Type B pancreatic cell (in vitro differentiated cells): ENCODE measurements around the gene CARD11. TPM values are rescaled to one million over a fixed set of nuclear protein-coding genes. Genes with fewer than 3 reads are reported as not detected.

Experiments used
- DNase-seq: peaks from one replicate; pipeline ENCODE4 v3.0.0; 2021; ENCODE audit warnings: mixed read lengths; ENCODE audit not compliant: unreplicated experiment; ENCODE audit errors: extremely low spot score
- H3K27ac Mint-ChIP-seq: 2 replicates; pipeline ENCODE4 v1.8.0; 2021; ENCODE audit warnings: mild to moderate bottlenecking, mixed read lengths
- H3K27me3 Mint-ChIP-seq: 2 replicates; pipeline ENCODE4 v1.8.0; 2021; ENCODE audit warnings: mixed read lengths
- H3K36me3 Mint-ChIP-seq: 2 replicates; pipeline ENCODE4 v1.8.0; 2021; ENCODE audit warnings: mixed read lengths
- H3K4me1 Mint-ChIP-seq: one replicate; pipeline ENCODE4 v1.8.0; 2021; ENCODE audit warnings: mixed read lengths; ENCODE audit not compliant: unreplicated experiment
- H3K4me3 Mint-ChIP-seq: 2 replicates; pipeline ENCODE4 v1.8.0; 2021; ENCODE audit warnings: mild to moderate bottlenecking, mixed read lengths
- H3K9me3 Mint-ChIP-seq: 2 replicates; pipeline ENCODE4 v1.8.0; 2021; ENCODE audit warnings: mixed read lengths
- total RNA-seq: library from RNA; stranded (reverse); gene quantifications from 2 replicates; pipeline ENCODE4 v1.2.1, GENCODE V29; 2021; ENCODE audit warnings: low replicate concordance
- TF ChIP-seq, protein P1 (sequence below): fragments of 200-600 bp; sonication (generic); conservative IDR thresholded peaks from 2 replicates; pipeline ENCODE4 v1.5.0; 2021; ENCODE audit warnings: antibody characterized with exemption, mild to moderate bottlenecking

The CARD11 gene
- total RNA-seq, 1 donor from 2014 or later, result 11.6 TPM

DNA sequence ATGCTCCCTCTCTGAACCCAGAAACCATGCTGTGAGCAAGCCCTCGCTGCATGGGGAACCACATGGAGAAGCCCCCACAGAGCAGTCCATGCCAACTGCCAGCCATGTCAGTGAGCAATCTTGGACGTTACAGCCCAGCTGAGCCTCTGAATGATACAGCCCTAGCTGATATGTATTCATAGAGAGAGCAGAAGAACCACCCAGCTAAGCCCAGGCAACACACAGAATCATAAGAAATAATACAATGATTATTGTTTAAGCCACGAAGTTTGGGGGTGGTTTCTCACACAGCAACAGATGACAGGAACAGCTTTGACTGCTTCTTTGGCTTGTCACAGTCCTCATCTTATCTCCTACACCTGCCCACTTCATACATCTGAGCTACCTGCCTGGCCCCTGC, 32.5 kb upstream of the CARD11 start:
- Mint-ChIP-seq H3K27ac (no peak overlapping the region), H3K36me3 (no peaks in the 10 kb centered on the region)

DNA sequence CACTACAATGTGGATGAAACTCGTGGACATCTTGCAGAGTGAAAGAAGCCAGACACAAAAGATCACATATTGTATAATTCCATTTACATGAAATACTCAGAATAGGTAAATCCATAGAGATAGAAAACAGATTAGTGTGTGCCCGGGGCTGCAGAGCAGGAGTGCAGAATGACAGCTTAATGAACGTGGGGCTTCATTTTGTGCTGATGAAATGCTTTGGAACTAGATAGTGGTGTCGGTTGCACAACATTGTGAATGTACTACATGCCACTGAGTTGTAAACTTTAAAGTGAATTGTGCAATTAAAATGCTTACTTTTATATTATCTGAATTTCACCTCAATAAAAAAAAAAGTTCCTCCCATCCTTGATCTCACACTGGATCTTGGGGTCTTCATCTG, 31.8 kb upstream of the CARD11 start:
- no peak for DNase-seq
- Mint-ChIP-seq H3K9me3 (peaks cover 10% of the 10 kb centered on the region), H3K27ac (no peak overlapping the region), H3K4me1 (peaks cover 5% of the 10 kb centered on the region), H3K27me3 (peaks cover 12% of the 10 kb centered on the region), H3K4me3 (no peak overlapping the region), H3K36me3 (no peaks in the 10 kb centered on the region)
- TF ChIP-seq, protein P1, sequence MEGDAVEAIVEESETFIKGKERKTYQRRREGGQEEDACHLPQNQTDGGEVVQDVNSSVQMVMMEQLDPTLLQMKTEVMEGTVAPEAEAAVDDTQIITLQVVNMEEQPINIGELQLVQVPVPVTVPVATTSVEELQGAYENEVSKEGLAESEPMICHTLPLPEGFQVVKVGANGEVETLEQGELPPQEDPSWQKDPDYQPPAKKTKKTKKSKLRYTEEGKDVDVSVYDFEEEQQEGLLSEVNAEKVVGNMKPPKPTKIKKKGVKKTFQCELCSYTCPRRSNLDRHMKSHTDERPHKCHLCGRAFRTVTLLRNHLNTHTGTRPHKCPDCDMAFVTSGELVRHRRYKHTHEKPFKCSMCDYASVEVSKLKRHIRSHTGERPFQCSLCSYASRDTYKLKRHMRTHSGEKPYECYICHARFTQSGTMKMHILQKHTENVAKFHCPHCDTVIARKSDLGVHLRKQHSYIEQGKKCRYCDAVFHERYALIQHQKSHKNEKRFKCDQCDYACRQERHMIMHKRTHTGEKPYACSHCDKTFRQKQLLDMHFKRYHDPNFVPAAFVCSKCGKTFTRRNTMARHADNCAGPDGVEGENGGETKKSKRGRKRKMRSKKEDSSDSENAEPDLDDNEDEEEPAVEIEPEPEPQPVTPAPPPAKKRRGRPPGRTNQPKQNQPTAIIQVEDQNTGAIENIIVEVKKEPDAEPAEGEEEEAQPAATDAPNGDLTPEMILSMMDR, result no peak

More for the DNA sequence above, 32.5 kb upstream of the CARD11 start:
- no peak overlapping the region for H3K4me3 Mint-ChIP-seq
- peaks cover 10% of the 10 kb centered on the region for H3K9me3 Mint-ChIP-seq
- TF ChIP-seq, protein P1, result no peak
- DNase-seq, result no peak
- H3K27me3 Mint-ChIP-seq, result peaks cover 10% of the 10 kb centered on the region
- H3K4me1 Mint-ChIP-seq, result peaks cover 5% of the 10 kb centered on the region

DNA sequence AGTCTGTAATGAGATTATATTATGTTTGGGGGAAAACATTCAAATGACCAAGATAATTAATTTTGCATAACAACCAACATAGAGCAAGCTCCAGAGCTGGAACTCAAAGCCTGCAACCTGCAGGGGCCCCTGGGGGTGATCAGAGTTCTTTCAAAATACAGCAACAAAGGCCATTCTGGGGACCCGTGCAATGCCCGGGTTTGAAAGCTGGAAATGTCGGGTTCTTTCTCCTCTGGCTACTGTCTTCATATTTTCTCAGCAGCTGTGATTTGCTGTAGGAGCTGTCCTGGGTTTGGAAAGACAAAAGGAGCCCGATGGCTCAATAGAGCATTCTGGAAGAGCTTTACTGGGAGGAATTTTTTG, 30.8 kb upstream of the CARD11 start:
- Mint-ChIP-seq H3K4me1 (peaks cover 5% of the 10 kb centered on the region), H3K27ac (no peak overlapping the region), H3K36me3 (no peaks in the 10 kb centered on the region), H3K4me3 (no peak overlapping the region), H3K27me3 (peaks cover 14% of the 10 kb centered on the region), H3K9me3 (peaks cover 6% of the 10 kb centered on the region)
- DNase-seq, result no peak
- TF ChIP-seq, protein P1, result no peak

DNA sequence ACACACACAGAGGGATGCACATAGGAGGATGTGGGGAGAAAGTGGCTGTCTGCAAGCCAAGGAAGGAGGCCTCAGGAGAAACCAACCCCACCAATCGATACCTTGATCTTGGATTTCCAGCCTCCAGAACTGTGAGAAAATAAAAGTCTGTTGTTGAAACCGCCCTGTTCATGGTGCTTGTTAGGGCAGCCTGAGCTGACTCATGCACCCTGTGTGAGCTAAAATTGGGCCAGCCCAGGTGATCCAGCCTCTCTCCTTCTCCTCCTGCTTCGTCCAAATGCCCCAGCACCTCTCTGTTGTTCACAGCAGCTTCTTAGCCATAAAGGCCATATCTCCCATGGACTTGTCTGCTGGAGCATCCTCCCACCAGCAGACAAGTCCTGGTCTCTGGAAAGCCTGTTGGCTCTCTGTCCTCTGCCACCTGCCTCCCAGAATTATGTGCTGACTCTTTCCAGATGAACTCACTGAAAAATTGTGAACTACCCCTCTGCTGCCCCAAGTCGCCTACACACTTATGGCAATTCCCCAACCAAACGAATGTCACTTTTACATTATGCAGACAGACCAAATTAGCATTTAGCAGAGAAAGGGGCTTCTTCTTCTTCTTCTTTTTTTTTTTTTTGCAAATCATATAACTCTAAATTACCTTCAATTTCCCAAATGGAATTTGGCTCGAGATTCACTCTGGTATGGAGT, 30.2 kb upstream of the CARD11 start:
- no peak overlapping the region for H3K4me3 Mint-ChIP-seq
- peaks cover 5% of the 10 kb centered on the region for H3K4me1 Mint-ChIP-seq
- peaks cover 6% of the 10 kb centered on the region for H3K9me3 Mint-ChIP-seq
- H3K27me3 Mint-ChIP-seq, result peaks cover 15% of the 10 kb centered on the region
- DNase-seq, result no peak
- TF ChIP-seq, protein P1, result no peak
- H3K36me3 Mint-ChIP-seq, result no peaks in the 10 kb centered on the region
- no peak overlapping the region for H3K27ac Mint-ChIP-seq

DNA sequence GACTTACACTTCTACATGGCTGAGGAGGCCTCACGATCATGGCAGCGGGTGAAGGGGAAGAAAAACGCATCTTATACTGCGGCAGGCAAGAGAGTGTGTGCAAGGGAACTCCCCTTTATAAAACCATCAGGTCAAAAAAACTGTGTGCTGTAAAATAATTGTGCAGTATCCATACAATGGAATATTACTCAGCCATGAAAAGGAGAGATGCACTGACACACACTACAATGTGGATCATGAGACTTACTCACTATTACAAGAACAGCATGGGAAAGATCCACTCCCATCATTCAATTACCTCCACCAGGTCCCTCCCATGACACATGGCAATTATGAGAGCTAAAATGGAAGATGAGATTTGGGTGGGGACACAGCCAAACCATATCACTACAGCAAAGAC, 27.2 kb upstream of the CARD11 start:
- H3K4me1 Mint-ChIP-seq, result peaks cover 5% of the 10 kb centered on the region
- TF ChIP-seq, protein P1, result no peak
- no peak for DNase-seq
- no peaks in the 10 kb centered on the region for H3K36me3 Mint-ChIP-seq
- peaks cover 13% of the 10 kb centered on the region for H3K27me3 Mint-ChIP-seq
- peaks cover 6% of the 10 kb centered on the region for H3K9me3 Mint-ChIP-seq
- H3K27ac Mint-ChIP-seq, result no peak overlapping the region
- H3K4me3 Mint-ChIP-seq, result no peak overlapping the region
